OCI-LY1 (cell line): ENCODE data around the gene CCDC40.

Source experiments
- H2AFZ ChIP-seq: fragments of 200-600 bp; sonication (generic), shearing (Covaris generic); 2 replicates; pipeline ENCODE4 v1.6.0; 2014; ENCODE audit warnings: antibody characterized with exemption, mild to moderate bottlenecking, low read length
- H3F3A ChIP-seq: fragments of 200-600 bp; sonication (generic), shearing (Covaris generic); 2 replicates; pipeline ENCODE4 v1.6.0; 2014; ENCODE audit warnings: mild to moderate bottlenecking, antibody characterized with exemption, low read length, moderate library complexity; ENCODE audit not compliant: insufficient read depth
- H3K27ac ChIP-seq: fragments of 200-600 bp; sonication (generic); 2 replicates; pipeline ENCODE4 v1.5.1; 2014; ENCODE audit warnings: low read length, mixed run types, mild to moderate bottlenecking, low read depth; ENCODE audit not compliant: poor library complexity, severe bottlenecking
- H3K27me3 ChIP-seq: fragments of 200-600 bp; sonication (generic); 2 replicates; pipeline ENCODE4 v1.6.0; 2014; ENCODE audit warnings: antibody characterized with exemption, mild to moderate bottlenecking, low read length, moderate library complexity; ENCODE audit not compliant: insufficient read depth
- H3K36me3 ChIP-seq: fragments of 200-600 bp; sonication (generic); 2 replicates; pipeline ENCODE4 v1.6.1; 2014; ENCODE audit warnings: mild to moderate bottlenecking, antibody characterized with exemption, low read length, moderate library complexity, mixed read lengths; ENCODE audit not compliant: insufficient read depth
- H3K4me1 ChIP-seq: fragments of 200-600 bp; sonication (generic); 2 replicates; pipeline ENCODE4 v1.5.1; 2014; ENCODE audit warnings: mild to moderate bottlenecking, low read length, moderate library complexity; ENCODE audit not compliant: insufficient read depth, severe bottlenecking
- H3K4me2 ChIP-seq: fragments of 200-600 bp; sonication (generic), shearing (Covaris generic); 2 replicates; pipeline ENCODE4 v1.6.1; 2014; ENCODE audit warnings: low read length
- H3K4me3 ChIP-seq: fragments of 200-600 bp; sonication (generic); 2 replicates; pipeline ENCODE4 v1.5.1; 2014; ENCODE audit warnings: low read length, low read depth, mild to moderate bottlenecking, mixed read lengths; ENCODE audit not compliant: poor library complexity, severe bottlenecking
- H3K79me2 ChIP-seq: fragments of 200-600 bp; shearing (Covaris generic); 2 replicates; pipeline ENCODE4 v1.6.1; 2016; ENCODE audit warnings: mixed run types, low read length, mixed read lengths; ENCODE audit not compliant: insufficient read depth
- H3K9ac ChIP-seq: fragments of 200-600 bp; sonication (generic), shearing (Covaris generic); 2 replicates; pipeline ENCODE4 v1.6.1; 2014; ENCODE audit warnings: mild to moderate bottlenecking, low read length, mixed read lengths
- H3K9me2 ChIP-seq: fragments of 200-600 bp; sonication (generic), shearing (Covaris generic); 2 replicates; pipeline ENCODE4 v1.6.1; 2014; ENCODE audit warnings: low read depth, mild to moderate bottlenecking, low read length, mixed read lengths
- H3K9me3 ChIP-seq: fragments of 200-600 bp; shearing (Covaris generic); 2 replicates; pipeline ENCODE4 v1.6.1; 2014; ENCODE audit warnings: low read length, mixed read lengths
- H4K20me1 ChIP-seq: fragments of 200-600 bp; sonication (generic), shearing (Covaris generic); 2 replicates; pipeline ENCODE4 v1.6.0; 2016; ENCODE audit warnings: mild to moderate bottlenecking, low read length; ENCODE audit not compliant: insufficient read depth
- EZH2 ChIP-seq: fragments of 200-600 bp; sonication (generic), shearing (Covaris generic); IDR thresholded peaks from 2 replicates; pipeline ENCODE4 v1.8.0; 2017; ENCODE audit warnings: borderline replicate concordance, mixed run types, mild to moderate bottlenecking, antibody characterized with exemption, low read length, moderate library complexity, mixed read lengths
- TF ChIP-seq, protein P1 (sequence below): fragments of 200-600 bp; sonication (generic), shearing (Covaris generic); IDR thresholded peaks from 2 replicates; pipeline ENCODE4 v1.5.1; 2017; ENCODE audit warnings: mild to moderate bottlenecking, antibody characterized with exemption, low read length, moderate library complexity, mixed read lengths

CCDC40 gene

GRCh38 chr17:80086081-80086480, 49.6 kb downstream of the CCDC40 start:
- Histone ChIP-seq H3K27me3 (no peaks in the 10 kb centered on the region), H3K4me2 (no peak overlapping the region)

GRCh38 chr17:80086616-80087015, 50.2 kb downstream of the CCDC40 start:
- Histone ChIP-seq H3K4me3 (no peak overlapping the region), H3K36me3 (no peaks in the 10 kb centered on the region), H3K4me2 (no peak overlapping the region), H3K9me2 (no peaks in the 10 kb centered on the region), H3K9ac (no peak overlapping the region), H2AFZ (no peak overlapping the region), H3K4me1 (no peaks in the 10 kb centered on the region), H3K9me3 (no peaks in the 10 kb centered on the region), H3F3A (no peaks in the 10 kb centered on the region), H3K27me3 (no peaks in the 10 kb centered on the region), H3K79me2 (no peaks in the 10 kb centered on the region), H3K27ac (no peak overlapping the region), H4K20me1 (no peaks in the 10 kb centered on the region)
- TF ChIP-seq, protein P1, sequence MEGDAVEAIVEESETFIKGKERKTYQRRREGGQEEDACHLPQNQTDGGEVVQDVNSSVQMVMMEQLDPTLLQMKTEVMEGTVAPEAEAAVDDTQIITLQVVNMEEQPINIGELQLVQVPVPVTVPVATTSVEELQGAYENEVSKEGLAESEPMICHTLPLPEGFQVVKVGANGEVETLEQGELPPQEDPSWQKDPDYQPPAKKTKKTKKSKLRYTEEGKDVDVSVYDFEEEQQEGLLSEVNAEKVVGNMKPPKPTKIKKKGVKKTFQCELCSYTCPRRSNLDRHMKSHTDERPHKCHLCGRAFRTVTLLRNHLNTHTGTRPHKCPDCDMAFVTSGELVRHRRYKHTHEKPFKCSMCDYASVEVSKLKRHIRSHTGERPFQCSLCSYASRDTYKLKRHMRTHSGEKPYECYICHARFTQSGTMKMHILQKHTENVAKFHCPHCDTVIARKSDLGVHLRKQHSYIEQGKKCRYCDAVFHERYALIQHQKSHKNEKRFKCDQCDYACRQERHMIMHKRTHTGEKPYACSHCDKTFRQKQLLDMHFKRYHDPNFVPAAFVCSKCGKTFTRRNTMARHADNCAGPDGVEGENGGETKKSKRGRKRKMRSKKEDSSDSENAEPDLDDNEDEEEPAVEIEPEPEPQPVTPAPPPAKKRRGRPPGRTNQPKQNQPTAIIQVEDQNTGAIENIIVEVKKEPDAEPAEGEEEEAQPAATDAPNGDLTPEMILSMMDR, result no peak
- TF ChIP-seq EZH2, result no peak

More at GRCh38 chr17:80086081-80086480, 49.6 kb downstream of the CCDC40 start:
- TF ChIP-seq, protein P1, result no peak
- TF ChIP-seq EZH2, result no peak
- Histone ChIP-seq H3K4me3 (no peak overlapping the region), H3K9me2 (no peaks in the 10 kb centered on the region), H3F3A (no peaks in the 10 kb centered on the region), H4K20me1 (no peaks in the 10 kb centered on the region), H3K9me3 (no peaks in the 10 kb centered on the region), H3K79me2 (no peaks in the 10 kb centered on the region), H3K4me1 (no peaks in the 10 kb centered on the region), H3K36me3 (no peaks in the 10 kb centered on the region), H2AFZ (no peak overlapping the region), H3K27ac (no peak overlapping the region), H3K9ac (no peak overlapping the region)

DNA sequence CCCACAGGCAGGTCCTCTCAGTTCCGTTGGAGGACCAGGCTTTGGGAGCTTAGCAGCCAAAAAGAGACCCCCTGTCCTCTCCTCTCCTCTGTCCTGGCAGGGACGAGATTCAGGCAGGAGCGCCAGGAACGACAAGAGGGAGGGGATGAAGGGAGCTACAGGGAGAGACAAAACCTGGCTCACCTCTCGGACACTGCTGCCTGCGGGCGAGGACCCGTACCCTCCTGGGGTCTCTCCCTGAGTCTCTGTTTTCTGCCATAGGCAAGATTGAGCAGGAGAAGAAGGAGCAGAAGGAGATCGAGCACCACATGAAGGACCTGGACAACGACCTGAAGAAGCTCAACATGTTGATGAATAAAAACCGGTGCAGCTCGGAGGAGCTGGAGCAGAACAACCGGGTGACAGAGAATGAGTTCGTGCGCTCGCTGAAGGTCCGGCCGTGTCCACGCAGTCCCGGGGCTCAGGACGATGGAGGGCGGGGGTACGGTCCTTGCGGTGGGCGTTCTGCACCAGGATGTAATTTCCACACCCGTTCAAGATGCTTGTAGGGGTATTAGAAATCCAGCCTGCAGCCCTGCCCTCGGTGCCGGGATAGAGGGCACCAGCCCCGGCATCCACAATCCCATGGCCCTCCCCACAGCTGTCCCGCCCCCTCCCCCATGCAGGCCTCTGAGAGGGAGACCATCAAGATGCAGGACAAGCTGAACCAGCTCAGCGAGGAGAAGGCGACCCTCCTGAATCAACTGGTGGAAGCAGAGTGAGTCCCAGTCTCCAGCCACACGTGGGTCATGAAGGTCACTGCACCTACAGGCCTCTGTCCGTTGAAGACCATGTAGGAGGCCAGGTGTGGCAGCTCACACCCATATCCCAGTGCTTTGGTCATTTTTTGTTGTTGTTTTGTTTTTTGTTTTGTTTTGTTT, 51.2 kb downstream of the CCDC40 start:
- no peak overlapping the region for H3K4me2 ChIP-seq
- H3K9ac ChIP-seq, result no peak overlapping the region
- H3K27ac ChIP-seq, result no peak overlapping the region
- H3K4me3 ChIP-seq, result no peak overlapping the region
- no peaks in the 10 kb centered on the region for H3F3A ChIP-seq
- no peak overlapping the region for H2AFZ ChIP-seq
- H3K79me2 ChIP-seq, result no peaks in the 10 kb centered on the region
- no peaks in the 10 kb centered on the region for H4K20me1 ChIP-seq
- no peaks in the 10 kb centered on the region for H3K36me3 ChIP-seq
- no peaks in the 10 kb centered on the region for H3K9me3 ChIP-seq
- H3K27me3 ChIP-seq, result no peaks in the 10 kb centered on the region
- no peaks in the 10 kb centered on the region for H3K9me2 ChIP-seq
- H3K4me1 ChIP-seq, result no peaks in the 10 kb centered on the region
- TF ChIP-seq, protein P1, result no peak
- TF ChIP-seq EZH2, result no peak
